Measurements from ENCODE around the gene HTR3B.

DNA sequence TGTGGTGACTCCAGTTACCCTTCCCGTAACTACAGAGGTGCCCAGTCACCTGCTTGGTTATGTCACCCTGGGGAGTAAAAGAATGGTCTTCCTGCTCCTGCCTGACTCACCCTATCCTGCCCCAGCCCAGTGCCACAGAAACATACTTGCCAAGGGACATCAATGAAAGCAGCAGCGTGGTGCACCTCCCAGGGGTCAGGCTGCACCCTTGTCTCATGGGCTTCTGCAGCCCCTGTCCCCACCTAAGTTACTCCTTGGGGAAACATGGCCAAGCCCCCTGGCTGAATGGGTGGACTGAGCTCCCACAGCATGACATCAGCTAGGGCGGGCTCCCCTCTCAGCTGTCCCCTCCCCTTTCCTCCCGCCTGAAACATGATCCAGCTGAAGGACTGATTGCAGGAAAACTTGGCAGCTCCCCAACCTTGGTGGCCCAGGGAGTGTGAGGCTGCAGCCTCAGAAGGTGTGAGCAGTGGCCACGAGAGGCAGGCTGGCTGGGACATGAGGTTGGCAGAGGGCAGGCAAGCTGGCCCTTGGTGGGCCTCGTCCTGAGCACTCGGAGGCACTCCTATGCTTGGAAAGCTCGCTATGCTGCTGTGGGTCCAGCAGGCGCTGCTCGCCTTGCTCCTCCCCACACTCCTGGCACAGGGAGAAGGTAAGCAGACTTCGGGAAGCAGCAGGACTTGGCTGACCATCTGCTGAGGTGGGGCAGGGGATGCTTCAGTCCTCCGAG, 70.3 kb downstream of the HTR3B start, which contains the start of gene HTR3A:
- TF ChIP-seq, protein P1, sequence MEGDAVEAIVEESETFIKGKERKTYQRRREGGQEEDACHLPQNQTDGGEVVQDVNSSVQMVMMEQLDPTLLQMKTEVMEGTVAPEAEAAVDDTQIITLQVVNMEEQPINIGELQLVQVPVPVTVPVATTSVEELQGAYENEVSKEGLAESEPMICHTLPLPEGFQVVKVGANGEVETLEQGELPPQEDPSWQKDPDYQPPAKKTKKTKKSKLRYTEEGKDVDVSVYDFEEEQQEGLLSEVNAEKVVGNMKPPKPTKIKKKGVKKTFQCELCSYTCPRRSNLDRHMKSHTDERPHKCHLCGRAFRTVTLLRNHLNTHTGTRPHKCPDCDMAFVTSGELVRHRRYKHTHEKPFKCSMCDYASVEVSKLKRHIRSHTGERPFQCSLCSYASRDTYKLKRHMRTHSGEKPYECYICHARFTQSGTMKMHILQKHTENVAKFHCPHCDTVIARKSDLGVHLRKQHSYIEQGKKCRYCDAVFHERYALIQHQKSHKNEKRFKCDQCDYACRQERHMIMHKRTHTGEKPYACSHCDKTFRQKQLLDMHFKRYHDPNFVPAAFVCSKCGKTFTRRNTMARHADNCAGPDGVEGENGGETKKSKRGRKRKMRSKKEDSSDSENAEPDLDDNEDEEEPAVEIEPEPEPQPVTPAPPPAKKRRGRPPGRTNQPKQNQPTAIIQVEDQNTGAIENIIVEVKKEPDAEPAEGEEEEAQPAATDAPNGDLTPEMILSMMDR (IDR thresholded peaks at IDR 0.05): no peak
- TF ChIP-seq, protein P2, sequence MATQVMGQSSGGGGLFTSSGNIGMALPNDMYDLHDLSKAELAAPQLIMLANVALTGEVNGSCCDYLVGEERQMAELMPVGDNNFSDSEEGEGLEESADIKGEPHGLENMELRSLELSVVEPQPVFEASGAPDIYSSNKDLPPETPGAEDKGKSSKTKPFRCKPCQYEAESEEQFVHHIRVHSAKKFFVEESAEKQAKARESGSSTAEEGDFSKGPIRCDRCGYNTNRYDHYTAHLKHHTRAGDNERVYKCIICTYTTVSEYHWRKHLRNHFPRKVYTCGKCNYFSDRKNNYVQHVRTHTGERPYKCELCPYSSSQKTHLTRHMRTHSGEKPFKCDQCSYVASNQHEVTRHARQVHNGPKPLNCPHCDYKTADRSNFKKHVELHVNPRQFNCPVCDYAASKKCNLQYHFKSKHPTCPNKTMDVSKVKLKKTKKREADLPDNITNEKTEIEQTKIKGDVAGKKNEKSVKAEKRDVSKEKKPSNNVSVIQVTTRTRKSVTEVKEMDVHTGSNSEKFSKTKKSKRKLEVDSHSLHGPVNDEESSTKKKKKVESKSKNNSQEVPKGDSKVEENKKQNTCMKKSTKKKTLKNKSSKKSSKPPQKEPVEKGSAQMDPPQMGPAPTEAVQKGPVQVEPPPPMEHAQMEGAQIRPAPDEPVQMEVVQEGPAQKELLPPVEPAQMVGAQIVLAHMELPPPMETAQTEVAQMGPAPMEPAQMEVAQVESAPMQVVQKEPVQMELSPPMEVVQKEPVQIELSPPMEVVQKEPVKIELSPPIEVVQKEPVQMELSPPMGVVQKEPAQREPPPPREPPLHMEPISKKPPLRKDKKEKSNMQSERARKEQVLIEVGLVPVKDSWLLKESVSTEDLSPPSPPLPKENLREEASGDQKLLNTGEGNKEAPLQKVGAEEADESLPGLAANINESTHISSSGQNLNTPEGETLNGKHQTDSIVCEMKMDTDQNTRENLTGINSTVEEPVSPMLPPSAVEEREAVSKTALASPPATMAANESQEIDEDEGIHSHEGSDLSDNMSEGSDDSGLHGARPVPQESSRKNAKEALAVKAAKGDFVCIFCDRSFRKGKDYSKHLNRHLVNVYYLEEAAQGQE (IDR thresholded peaks at IDR 0.05): no peak
- TF ChIP-seq CHD4 (IDR thresholded peaks at IDR 0.05; ENCODE audit: borderline replicate concordance) (no peak), BHLHE40 (IDR thresholded peaks at IDR 0.05; ENCODE audit: low read depth, low read length) (no peak), NR3C1 (IDR thresholded peaks at IDR 0.05) (no peak)
- TF ChIP-seq, protein P3, sequence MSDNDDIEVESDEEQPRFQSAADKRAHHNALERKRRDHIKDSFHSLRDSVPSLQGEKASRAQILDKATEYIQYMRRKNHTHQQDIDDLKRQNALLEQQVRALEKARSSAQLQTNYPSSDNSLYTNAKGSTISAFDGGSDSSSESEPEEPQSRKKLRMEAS (IDR thresholded peaks at IDR 0.05): no peak
- TF ChIP-seq, protein P4, sequence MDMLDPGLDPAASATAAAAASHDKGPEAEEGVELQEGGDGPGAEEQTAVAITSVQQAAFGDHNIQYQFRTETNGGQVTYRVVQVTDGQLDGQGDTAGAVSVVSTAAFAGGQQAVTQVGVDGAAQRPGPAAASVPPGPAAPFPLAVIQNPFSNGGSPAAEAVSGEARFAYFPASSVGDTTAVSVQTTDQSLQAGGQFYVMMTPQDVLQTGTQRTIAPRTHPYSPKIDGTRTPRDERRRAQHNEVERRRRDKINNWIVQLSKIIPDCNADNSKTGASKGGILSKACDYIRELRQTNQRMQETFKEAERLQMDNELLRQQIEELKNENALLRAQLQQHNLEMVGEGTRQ (IDR thresholded peaks at IDR 0.05): no peak
- TF ChIP-seq, protein P5, sequence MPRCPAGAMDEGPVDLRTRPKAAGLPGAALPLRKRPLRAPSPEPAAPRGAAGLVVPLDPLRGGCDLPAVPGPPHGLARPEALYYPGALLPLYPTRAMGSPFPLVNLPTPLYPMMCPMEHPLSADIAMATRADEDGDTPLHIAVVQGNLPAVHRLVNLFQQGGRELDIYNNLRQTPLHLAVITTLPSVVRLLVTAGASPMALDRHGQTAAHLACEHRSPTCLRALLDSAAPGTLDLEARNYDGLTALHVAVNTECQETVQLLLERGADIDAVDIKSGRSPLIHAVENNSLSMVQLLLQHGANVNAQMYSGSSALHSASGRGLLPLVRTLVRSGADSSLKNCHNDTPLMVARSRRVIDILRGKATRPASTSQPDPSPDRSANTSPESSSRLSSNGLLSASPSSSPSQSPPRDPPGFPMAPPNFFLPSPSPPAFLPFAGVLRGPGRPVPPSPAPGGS (IDR thresholded peaks at IDR 0.05): no peak
